LNCaP clone FGC (cell line): ENCODE measurements around the gene TCP11L2.

Experiments used
- DNase-seq: peaks from one replicate; pipeline ENCODE4 v3.0.0-alpha.2; 2011; ENCODE audit warnings: low read depth
- H3K4me3 ChIP-seq: 2 replicates; pipeline ENCODE4 v1.5.1; 2011; ENCODE audit warnings: mild to moderate bottlenecking, low read depth, low read length, control low read depth
- CTCF ChIP-seq: IDR thresholded peaks from 2 replicates; pipeline ENCODE4 v1.5.1; 2012; ENCODE audit warnings: mild to moderate bottlenecking; ENCODE audit not compliant: control insufficient read depth, insufficient read depth; ENCODE audit errors: extremely low read depth

Gene TCP11L2

GRCh38 chr12:106353175-106353574, 50.6 kb downstream of the TCP11L2 start:
- no peak overlapping the region for H3K4me3 ChIP-seq
- no peak for TF ChIP-seq CTCF

GRCh38 chr12:106357549-106358395, 55.2 kb downstream of the TCP11L2 start, which contains the start of gene POLR3B:
POLR3B (plus strand) TSS chr12:106357748; CDS start chr12:106357880, 132 bp downstream.
- TF ChIP-seq CTCF, result peak; percentile 84
- DNase-seq, result peak; percentile 87
- H3K4me3 ChIP-seq, result peak within 1 kb of the TSS; percentile 70

More at GRCh38 chr12:106353175-106353574, 50.6 kb downstream of the TCP11L2 start:
- DNase-seq, result no peak

DNA sequence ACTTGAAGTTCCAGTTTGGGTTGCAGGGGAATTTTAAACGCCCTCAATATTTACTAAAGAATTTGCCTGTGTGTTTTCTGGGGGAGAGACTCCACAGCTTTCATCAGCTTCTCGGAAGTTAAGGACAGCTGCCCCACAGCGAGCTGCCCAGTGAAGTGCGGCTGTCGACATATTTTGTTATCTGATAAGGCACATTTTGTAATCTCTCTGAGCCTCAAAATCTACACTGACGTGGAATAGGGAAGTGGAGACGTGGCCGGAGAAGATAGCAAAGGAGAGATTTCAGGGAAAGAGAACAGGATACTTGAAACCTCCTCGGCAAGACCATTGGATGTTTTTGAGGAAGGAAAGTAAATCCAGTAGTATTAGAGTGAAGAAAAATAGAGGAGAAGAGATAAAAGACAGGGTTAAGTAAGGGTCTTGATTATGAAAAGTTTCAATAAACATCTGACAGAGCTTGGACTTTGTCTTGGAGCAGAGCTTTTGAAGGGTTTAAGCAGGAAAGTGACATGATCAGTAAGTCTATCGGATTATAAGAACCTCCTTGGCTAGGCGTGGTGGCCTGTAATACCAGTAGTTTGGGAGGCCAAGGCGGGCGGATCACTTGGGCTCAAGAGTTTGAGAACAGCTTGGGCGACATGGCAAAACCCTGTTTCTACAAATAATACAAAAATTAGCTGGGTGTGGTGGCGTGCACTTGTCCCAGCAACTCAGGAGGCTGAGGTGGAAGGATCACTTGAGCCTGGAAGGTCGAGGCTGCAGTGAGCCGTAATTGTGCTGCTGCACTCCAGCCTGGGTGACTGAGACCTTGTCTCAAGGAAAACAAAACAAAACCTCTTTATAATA, 56.1 kb downstream of the TCP11L2 start:
- peak; percentile 14 for DNase-seq
- peak overlapping the region; percentile 70 for H3K4me3 ChIP-seq
- TF ChIP-seq CTCF, result 0 out of 2 replicates have a peak, but pooled peaks have one; percentile 18

GRCh38 chr12:106359646-106360399, 57.3 kb downstream of the TCP11L2 start:
- TF ChIP-seq CTCF, result no peak
- H3K4me3 ChIP-seq, result no peak overlapping the region
- no peak for DNase-seq

GRCh38 chr12:106360400-106360994, 58.0 kb downstream of the TCP11L2 start:
- no peak for TF ChIP-seq CTCF
- no peak for DNase-seq
- H3K4me3 ChIP-seq, result no peak overlapping the region

DNA sequence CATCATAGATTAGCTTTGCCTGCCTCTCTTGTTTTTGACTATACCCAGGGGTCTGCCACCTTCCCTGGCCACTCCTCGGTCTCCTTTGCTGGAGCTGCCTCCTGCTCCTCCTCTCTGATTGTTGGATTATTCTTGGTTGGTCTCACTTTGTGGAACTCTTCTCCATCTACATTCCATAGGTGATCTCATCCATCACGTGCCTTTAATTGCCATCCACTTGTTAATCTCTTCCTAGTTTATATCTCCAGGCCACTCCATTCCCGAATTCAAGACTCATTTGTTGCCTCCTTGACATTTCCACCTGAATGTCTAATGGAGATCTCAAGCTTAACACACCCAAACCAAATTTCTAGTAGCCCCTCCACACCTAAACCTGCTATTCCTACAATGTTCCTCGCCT, 60.4 kb downstream of the TCP11L2 start:
- H3K4me3 ChIP-seq, result no peak overlapping the region
- TF ChIP-seq CTCF, result no peak
- no peak for DNase-seq
